GM19468 (cell line): Measurements from ENCODE around the gene SIVA1.

Experiments used
- ATAC-seq: cut with Tn5 transposase; IDR thresholded peaks from one replicate; pipeline ENCODE4 v1.9.1; 2021; ENCODE audit warnings: mild to moderate bottlenecking, moderate library complexity, moderate number of reproducible peaks; ENCODE audit not compliant: unreplicated experiment; ENCODE audit errors: extremely low read depth

SIVA1 gene

DNA sequence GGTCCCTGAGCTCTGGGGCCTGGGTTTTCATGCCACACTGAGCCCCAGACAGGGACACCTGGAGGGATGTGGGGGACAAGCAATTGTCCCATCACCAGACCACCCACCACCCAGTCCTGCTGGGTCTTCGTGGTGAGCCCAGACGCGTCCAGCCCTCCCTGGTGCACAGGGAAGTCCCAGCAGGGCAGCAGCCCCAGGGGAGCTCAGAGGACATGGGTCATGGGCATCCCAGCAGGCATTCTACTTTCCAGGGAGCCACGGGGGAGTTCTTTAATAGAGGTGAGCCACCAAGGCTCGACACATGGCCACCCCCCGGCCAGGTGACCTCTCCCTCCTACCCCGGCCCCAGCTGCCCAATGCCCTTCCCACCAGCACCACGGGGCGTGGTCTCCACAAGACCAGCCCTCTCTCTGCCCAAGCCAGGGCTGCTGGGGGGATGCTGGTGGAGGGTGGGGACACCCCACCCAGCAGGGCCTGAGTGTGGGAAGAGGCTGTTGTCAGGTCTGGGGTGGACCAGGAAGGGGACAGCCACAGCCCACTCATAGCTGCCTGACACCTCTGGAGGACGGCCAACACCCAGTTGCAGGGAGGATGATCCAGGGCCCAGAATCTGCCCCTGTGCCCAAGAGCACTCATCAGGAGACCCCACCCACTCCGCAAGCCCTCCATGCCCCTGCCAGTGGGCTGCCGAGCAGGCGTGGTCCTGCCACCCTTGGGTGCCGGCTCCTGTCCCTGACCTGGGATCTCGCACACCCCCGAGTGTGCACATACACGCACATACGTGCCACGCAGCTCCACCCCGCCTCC, 28.5 kb downstream of the SIVA1 start:
- no peak for ATAC-seq

DNA sequence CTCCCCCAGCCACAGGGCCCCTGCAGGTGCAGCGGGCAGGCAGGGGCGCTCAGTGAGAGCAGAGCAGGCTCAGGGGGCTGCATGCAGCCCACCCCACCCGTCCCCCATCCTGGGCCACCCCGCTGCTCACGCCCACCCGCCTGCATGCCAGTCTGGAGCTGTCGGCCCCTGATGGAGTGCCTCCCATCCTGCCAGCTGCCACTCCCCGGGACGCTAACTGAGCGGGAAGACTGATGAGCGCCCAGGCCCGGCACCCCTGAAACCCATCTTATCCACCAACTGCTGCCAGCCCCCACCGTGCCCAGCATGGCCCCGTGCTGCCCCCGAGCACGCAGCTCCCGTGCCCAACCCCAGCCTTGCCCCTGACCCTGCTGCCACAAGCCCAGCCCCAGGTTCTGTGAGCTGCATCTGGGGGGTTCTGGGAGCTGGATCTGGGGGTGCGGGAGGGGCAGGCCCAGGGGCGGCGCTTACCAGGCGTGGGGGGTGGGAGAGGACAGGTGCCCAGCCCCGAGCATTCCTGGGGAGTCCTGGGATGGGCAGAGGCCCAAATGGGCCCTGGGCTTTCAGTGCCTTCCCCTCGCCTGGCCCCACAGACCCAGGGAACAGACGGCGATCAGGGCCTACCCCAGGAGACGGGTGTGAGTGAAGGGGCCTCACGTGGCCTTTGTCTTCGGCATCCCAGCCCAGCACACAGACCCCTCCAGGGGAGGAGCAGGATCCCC, 29.3 kb downstream of the SIVA1 start:
- no peak for ATAC-seq

DNA sequence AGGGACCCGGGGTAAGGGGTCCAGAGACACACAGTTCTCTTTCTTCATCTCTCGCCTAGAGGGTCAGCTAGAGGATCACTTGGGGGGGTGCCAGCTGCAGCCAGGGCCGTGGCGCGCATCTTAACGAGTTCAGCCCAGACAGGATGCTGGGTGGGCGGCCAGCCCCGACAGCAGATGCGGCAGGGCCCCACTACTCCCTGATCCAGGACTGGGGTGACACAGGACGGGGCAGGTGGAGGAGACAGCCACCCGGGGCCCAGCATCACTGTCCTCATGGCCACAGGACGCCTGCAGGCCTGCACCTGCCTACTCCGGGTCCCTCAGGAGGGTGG, 29.8 kb downstream of the SIVA1 start:
- ATAC-seq = no peak

DNA sequence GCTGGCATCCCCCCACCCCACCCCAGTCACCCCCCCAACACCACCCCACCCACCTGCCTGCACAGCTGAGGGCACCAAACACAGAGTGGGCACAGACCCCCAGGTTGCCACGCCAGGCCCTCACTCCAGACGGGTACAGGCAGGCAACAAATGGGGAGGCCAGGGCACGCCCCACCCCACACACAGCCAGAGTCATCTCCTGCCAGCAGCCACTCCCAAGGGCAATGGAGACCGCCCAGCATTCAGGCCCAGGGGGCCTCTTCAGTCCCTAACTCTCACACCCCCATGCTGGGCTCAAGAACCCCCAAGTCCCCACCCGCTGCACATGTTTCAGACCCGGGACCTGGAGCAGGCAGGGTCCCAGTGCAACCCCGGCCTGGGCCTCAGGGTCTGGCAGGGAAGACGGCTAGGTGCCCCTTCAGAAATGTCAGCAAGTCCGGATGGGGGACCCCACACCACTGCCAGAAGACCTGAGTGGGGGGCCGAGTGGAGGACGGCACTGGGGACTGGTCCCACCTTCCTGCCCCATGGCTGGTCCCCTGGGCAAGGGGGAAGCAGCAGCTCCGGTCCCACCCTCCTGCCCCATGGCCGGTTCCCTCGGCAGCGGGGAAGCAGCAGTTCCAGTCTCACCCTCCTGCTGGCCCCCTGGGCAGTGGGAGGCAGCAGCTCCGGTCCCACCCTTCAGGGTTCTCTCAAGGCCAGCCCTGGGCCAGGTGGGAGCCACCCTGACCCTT, 30.7 kb downstream of the SIVA1 start:
- ATAC-seq = no peak

DNA sequence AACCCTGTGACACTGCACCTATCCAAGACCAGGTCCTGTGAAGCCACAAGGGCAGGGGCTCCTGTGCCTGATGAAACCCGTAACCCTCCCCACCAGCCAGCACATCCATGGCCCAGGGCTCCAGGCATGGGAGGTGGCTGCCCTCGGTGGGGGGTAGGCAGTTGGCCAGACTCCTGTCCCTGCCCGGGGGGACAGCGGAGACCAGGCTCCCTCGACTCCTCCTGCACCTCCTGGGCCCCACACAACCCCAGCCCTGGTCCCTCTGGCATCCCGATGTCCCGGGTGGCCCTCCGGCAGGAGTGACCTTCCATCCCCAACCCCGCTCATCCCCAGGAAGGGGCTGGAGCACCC, 31.2 kb downstream of the SIVA1 start:
- no peak for ATAC-seq

DNA sequence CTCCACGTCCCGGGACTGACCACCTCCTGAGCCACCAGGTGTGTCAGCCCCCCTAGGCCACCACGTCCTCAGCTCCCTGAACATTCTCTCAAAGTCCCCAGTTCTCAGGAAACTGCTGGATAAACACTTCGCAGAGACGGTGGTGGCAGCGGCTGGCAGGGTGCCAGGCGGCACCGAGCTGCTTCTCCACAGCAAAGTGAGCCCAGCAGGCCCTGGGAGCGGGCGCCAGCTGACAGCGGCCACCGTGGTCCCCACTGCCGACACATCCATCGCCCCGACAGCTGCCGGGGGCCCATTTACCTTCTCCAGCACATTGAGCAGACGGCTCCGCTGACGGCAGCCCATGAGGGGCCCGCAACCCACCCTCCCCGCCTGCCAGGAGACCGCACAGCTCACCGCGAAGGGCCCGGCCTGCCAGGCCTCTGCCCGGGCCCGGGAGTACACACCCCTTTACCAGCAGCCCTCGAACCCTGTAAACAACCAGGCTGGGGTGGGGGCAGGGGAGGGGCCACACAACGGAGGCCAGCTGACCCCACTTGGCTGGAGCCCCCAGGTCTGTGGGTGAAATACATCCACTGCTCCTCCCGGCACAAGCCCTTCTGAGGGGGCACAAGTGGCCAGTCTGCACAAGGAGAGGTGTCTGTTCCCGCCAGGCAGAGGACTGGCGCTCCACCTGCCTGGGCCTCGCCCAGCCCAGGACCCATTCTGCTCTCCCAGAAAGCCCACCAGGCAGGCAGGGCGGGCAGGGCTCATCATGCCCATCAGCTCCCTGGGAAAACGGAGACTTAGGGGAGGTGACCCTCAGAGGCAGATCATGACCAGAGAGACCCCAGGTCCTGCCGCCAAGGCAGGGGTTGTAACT, 32.1 kb downstream of the SIVA1 start:
- ATAC-seq = no peak

DNA sequence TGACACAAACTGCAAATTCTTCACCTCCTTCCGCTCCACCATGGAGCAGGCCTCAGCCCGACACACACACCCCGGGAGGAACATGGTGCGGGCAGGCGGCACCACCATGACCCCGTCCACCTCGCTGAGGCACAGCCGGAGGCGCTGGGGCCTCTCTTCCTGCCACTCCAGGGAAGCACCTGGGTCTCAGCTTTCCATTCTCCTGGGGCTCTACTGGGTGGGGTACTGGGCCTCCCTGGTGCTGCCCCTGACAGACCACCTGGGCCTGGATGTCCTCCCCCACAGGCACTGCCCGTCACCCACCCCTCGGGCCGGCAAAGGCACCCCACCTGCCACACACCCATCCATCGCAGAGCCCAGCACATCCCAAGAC, 32.7 kb downstream of the SIVA1 start:
- ATAC-seq = no peak

DNA sequence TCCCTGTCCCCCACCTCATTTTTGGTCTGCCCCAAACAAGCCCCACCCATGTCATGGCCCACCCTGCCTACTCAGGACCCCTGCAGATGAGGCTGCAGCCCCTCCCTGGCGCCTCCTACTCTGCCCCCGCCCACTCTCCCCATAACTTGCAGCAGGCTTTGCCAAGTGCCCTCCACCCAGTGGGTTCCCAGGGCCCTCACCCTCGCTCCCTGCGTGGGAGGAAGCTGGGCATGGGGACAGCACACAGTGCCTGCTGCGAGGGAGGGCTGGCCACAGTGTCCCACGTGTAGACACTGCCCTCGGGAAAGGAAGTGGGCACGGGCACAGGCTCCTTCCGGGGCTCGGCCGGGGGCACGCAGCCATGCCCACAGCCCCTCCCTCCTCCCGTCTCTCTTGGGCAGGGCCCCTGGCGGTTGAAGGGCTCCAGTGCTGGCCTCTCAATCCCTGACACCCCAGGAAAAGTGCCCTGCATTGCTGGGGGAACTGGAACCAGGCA, 33.2 kb downstream of the SIVA1 start:
- ATAC-seq = no peak

DNA sequence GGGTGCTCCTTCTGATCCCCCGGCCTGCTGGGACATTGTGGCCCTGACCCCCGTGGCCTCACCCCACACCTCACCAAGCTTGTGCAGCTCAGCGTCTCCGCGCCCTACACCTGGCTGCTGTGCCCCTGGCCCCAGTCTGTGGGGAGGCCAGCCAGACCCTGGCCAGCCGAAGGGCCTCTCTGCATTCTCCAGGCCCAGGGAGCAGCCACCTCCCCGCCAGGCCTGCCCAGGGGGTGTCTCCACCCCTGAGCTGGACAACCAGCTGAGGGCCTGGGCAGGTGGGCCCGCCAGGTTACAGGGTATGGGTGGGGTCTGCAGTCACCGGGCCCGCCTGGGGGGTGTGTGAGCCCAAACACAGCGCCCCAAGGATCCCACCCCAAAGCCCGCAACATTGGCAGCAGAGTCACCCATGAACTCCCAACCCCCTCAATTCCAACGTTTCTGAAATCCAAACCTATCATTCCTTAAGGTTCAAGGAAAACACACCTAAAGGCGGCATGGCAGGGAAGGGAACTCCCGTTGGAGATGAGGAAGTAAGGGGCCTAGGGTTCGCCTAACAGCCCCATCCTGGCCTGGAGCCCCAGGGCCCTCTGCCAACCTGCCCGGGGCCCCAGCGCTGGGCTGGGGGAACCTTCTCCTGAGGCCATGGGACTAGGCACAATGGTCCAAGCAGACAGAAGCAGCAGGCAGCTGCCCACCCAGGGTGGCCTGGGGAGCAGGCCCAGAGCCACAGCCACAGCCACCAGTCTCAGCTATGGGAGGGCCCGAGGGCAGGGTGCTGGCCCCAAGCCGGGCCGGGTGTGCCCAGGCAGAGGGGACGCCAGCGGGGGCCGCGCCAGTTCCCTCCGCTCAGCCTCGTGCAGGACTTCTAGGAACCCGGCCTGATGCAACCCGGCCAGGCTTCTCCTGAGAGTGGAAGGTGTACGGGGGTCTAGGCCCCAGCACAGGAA, 34.1 kb downstream of the SIVA1 start:
- no peak for ATAC-seq

DNA sequence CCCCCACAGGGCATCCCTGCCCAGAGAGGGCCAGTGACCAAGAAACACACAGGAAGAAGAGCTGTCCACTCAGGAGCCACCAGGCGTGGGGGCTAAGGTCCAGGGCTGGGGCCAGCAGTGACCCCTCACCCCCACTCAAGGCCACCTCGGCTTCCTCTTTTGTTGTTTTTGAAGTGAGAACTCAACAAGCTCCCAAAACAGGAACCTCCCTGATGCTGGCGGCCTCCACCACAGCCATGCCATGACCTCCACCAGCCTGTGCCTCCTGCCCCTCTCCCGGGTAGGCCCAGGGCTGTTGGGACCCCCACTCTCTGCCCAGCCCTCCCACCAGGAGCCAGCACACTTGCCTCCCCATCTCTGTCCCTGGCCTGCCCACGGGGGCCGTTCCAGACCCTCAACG, 34.8 kb downstream of the SIVA1 start:
- no peak for ATAC-seq

DNA sequence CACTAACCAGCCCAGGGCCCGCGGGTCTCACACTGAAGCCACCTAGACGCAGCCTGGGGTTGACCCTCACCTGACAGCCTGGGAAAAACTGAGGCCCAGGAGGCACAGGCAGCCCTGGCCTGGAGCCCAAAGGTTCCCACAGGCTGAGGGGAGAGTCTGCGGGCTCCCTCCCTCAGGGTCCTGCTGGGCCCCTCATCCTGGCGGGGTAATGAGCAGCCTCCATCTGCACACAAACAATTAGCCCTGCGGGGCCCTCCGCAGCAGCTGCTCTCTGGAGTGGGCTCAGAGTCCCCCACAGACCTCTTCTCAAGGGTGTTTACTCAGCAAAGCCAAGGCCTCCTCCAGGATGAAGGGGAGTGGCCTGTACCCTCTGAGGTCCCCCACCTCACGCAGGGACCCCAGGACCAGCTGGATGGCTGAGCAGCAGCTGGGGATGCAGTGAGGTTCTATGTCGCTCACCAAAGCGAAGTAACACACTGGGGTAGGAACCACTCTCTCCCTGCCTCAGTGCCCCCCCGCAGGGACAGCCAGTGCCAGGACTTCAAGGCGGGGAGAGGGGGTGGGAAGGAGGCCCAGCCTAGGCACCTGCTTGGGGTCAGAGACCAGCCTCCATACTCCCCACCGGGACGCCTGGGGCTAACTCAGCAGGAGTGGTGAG, 35.3 kb downstream of the SIVA1 start:
- no peak for ATAC-seq

DNA sequence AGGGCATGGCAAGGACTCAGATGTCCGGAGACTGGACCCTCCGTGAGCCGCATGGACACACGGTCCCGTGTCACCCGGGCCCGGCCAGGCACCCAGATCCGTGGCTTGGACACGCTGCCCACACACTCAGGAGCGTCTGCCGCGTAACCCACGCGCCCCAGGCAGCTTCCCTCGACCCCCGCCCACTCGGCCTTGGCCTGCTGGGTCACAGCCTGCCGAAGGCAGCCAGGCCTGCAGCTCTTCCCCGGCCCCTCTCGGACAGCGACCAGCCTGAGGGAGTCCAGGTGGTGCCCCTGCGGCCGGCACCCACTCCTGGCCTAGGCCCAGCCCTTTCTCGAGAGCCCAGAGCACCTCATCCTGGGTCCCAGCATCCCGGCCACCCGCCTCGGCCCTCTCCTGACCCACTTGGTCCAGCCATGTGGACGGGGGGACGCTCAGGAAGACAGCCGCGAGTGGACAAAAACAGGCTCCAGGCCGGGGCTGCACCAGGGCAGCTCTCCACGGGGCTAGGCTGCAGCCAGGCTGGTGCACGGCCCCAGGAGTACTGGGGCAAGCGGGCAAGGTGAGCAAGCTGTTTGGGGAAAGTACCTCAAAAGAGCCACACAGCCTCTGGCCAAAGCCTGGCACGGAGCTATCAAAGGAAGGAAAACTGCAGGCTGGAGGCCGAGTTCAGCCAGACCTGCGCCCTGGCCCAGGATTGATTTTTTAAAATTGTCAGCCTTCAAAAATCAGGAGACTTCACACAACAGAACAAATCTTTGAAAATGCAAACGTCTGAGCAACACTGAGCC, 36.1 kb downstream of the SIVA1 start:
- ATAC-seq = no peak

DNA sequence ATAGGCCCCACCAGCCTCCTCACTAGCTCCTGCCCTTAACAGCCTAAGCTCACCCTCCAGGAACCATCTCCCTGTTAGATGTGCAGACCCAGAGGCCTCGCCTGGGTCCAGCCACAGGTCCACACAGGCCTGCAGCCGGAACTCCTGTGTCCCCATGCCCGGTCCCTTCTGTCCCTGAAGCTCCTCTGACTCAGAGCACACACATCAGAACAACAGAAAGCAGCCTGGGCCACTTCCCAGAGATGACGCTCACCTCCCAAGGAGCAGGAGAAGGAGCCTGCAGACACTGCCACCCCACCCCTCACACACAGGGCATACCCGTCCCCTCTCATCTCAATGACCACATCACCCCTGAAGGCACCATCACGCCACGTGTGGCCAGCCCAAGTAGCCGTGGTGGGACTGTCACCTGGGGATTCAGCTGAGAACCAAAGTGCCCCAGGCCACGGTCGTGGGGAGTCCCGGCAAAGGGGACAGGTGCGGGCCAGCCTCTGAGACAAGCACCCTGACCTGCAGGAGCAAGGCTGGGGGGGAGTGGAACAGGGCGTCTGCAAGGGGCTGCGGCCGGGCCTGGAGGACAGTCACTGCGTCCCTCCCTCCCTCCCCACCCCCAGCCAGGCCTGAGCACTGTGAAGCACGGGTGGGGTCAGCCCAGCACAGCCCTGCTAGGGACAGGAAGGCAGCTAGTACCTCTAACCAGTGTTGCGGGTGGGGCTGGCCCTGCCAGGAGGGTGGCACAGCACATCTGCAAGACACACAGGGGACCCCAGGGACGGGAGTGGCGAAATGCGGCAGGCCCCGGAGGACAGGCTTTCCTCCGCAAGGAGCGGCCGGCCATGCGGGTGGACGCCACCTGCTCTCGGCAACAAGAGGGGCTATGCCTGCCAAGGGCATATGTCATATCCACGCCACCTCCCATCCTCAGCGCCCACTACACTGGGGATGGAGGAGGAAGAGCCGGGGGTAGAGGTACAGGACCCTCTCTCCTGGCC, 37.1 kb downstream of the SIVA1 start:
- no peak for ATAC-seq

DNA sequence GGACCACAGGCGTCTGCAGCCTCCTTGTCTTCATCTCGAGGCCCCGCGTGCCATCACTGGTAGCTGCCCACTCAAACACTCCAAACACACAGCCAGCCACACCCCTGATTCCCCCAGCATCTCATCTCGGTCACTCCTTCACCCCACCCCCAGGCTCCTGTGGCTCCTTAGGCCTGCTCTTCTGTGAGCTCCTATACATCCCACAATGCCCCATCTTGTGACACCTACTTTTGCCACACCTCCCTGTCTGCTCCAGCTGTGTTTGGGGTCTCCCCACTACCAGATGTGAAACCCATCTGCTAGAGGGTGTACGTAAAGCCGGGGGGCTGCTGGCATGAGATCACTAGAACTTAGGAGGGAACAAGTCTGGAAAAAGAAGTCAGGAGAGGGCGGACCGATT, 38.5 kb downstream of the SIVA1 start:
- no peak for ATAC-seq

DNA sequence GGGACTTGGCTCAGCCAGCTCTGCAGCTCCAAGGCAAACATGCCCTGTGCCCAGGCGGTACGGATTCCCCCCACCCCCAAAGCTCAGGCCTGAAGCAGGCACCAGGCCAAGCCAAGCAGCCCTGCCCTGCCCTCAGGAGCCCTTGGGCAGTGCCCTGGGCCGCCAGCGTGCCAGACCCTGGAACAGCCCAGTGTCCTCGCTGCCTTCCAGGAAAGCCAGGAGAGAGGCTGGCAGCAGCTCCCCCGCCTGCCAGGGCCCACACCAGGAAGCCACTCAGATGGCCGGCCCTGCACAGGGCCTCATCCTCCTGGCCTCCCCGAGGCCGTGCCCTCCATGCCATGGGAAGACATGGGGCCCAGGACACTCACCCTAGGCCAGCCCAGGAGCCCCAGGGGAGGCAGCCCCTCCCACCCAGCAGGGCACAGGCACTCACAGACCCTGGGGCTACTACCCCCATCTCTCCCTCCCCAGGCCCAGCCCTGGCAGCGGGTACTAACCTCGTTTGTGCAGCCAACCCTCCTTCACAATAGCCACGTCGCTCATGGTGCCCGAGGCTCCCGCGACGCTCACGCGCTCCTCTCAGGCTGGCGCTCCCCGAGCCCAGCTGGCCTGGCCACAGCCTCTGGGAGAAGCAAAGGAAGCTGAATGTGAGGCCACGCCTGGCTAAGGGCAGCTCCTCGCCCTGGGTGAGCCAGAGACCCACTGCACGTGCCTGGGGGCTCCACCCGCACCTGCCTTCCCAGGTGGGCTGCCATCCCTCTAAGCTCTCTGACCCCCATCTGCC, 39.3 kb downstream of the SIVA1 start:
- no peak for ATAC-seq
